Keratinocyte (primary cell): ENCODE measurements around the gene LOXHD1.

Experiments
- CTCF ChIP-seq, 3 experiments: IDR thresholded peaks in 1 of 3; conservative IDR thresholded peaks in 1 of 3; optimal IDR thresholded peaks in 1 of 3; 2 replicates in 2 of 3; 3 replicates in 1 of 3; pipeline versions ENCODE3 to v1.5.1; 2011; ENCODE audit warnings: low read length in 3 of 3, mild to moderate bottlenecking in 3 of 3, moderate library complexity in 2 of 3, control low read depth in 1 of 3, inconsistent platforms in 1 of 3; ENCODE audit not compliant: insufficient read depth in 2 of 3; ENCODE audit errors: extremely low read depth in 1 of 3
- EZH2 ChIP-seq: IDR thresholded peaks from one replicate; pipeline ENCODE4 v1.6.1; 2012; ENCODE audit warnings: inconsistent platforms, mild to moderate bottlenecking, low read length, moderate library complexity

GRCh38 chr18:46705521-46705920, 48.5 kb upstream of the LOXHD1 start:
- TF ChIP-seq CTCF (optimal IDR thresholded peaks at IDR 0.05 in 1 of 3, IDR thresholded peaks at IDR 0.05 in 1 of 3, conservative IDR thresholded peaks at IDR 0.05 in 1 of 3; ENCODE audit: extremely low read depth in 1 of 3, insufficient read depth in 2 of 3, low read length in 3 of 3) (no peak), EZH2 (no peak)
